WTC11 (cell line): Measurements from ENCODE around the gene KIRREL2. TPM values are rescaled to one million over a fixed set of nuclear protein-coding genes. Genes with fewer than 3 reads are reported as not detected.
A peak's percentile ranks its signal among the peaks of the same experiment; 100 is the strongest.

Experiments used
- ATAC-seq: fragments of 200-7000 bp; cut with Tn5 transposase; 2 replicates; pipeline ENCODE4 v1.10.0; 2021; ENCODE audit warnings: mild to moderate bottlenecking, moderate library complexity
- CTCF ChIA-PET: fragments of 300-600 bp; sonication (Branson Sonifier 250); formaldehyde crosslinking; loops from one replicate; lab custom pipeline; 2021; ENCODE audit warnings: antibody characterized with exemption; lab: Charles Lee
- POLR2A ChIA-PET: fragments of 350-600 bp; sonication (Branson Sonifier 250); formaldehyde crosslinking; loops from one replicate; lab custom pipeline; 2021; ENCODE audit warnings: antibody characterized with exemption; lab: Charles Lee
- DNase-seq: peaks from one replicate; pipeline ENCODE4 v3.0.0; 2021; ENCODE audit warnings: low spot score
- H3K27ac Mint-ChIP-seq: 2 replicates; pipeline ENCODE4 v1.8.0; 2021; ENCODE audit warnings: mixed read lengths
- H3K27me3 Mint-ChIP-seq: 2 replicates; pipeline ENCODE4 v1.8.0; 2021; ENCODE audit warnings: low read depth, mild to moderate bottlenecking, moderate library complexity, mixed read lengths
- H3K36me3 Mint-ChIP-seq: 2 replicates; pipeline ENCODE4 v1.8.0; 2021; ENCODE audit warnings: mixed read lengths
- H3K4me1 Mint-ChIP-seq: 2 replicates; pipeline ENCODE4 v1.8.0; 2022; ENCODE audit warnings: mixed read lengths
- H3K4me3 Mint-ChIP-seq: 2 replicates; pipeline ENCODE4 v1.8.0; 2021; ENCODE audit warnings: mild to moderate bottlenecking, moderate library complexity, mixed read lengths
- H3K9me3 Mint-ChIP-seq: 2 replicates; pipeline ENCODE4 v1.8.0; 2021; ENCODE audit warnings: mixed read lengths
- ATF6 ChIP-seq: sonication (generic); formaldehyde crosslinking; IDR thresholded peaks from 2 replicates; pipeline ENCODE4 v1.8.1; 2023; ENCODE audit warnings: mild to moderate bottlenecking, missing genetic modification reagents
- CTCF ChIP-seq: fragments of 200-600 bp; IDR thresholded peaks from 2 replicates; pipeline ENCODE4 v1.8.0; 2022; ENCODE audit warnings: antibody characterized with exemption
- E2F1 ChIP-seq: sonication (generic); formaldehyde crosslinking; IDR thresholded peaks from 2 replicates; pipeline ENCODE4 v1.8.0; 2022; ENCODE audit warnings: mild to moderate bottlenecking, missing genetic modification reagents
- FOXK1 ChIP-seq: sonication (generic); formaldehyde crosslinking; IDR thresholded peaks from 2 replicates; pipeline ENCODE4 v1.8.0; 2022; ENCODE audit warnings: mild to moderate bottlenecking, moderate library complexity, missing genetic modification reagents
- FOXP4 ChIP-seq: sonication (generic); formaldehyde crosslinking; IDR thresholded peaks from 2 replicates; pipeline ENCODE4 v1.8.0; 2022; ENCODE audit warnings: mild to moderate bottlenecking, missing genetic modification reagents
- GABPB1 ChIP-seq: sonication (generic); formaldehyde crosslinking; IDR thresholded peaks from 2 replicates; pipeline ENCODE4 v1.8.1; 2023; ENCODE audit warnings: mild to moderate bottlenecking, missing genetic modification reagents
- GRHL2 ChIP-seq: fragments of 250-450 bp; sonication (Bioruptor Pico); IDR thresholded peaks from 2 replicates; pipeline ENCODE4 v1.8.0; 2022; ENCODE audit warnings: mild to moderate bottlenecking, moderate library complexity; ENCODE audit not compliant: insufficient replicate concordance, severe bottlenecking
- JUN ChIP-seq: sonication (generic); formaldehyde crosslinking; IDR thresholded peaks from 2 replicates; pipeline ENCODE4 v1.8.0; 2023; ENCODE audit warnings: mild to moderate bottlenecking, missing genetic modification reagents
- MLX ChIP-seq: sonication (generic); formaldehyde crosslinking; IDR thresholded peaks from 2 replicates; pipeline ENCODE4 v1.8.1; 2023; ENCODE audit warnings: mild to moderate bottlenecking, missing genetic modification reagents, moderate library complexity
- MXD4 ChIP-seq: fragments of 250-450 bp; sonication (Bioruptor Pico); IDR thresholded peaks from 2 replicates; pipeline ENCODE4 v1.8.0; 2021; ENCODE audit warnings: mild to moderate bottlenecking, moderate library complexity, borderline replicate concordance
- PRDM15 ChIP-seq: sonication (generic); formaldehyde crosslinking; IDR thresholded peaks from 2 replicates; pipeline ENCODE4 v1.8.0; 2022; ENCODE audit warnings: missing genetic modification reagents
- SMAD4 ChIP-seq: sonication (generic); formaldehyde crosslinking; IDR thresholded peaks from 2 replicates; pipeline ENCODE4 v1.8.0; 2022; ENCODE audit warnings: mild to moderate bottlenecking, missing genetic modification reagents
- STAT6 ChIP-seq: sonication (generic); formaldehyde crosslinking; conservative IDR thresholded peaks from 2 replicates; pipeline ENCODE4 v1.8.1; 2023; ENCODE audit warnings: mild to moderate bottlenecking, low read depth, missing genetic modification reagents, moderate library complexity
- ZNF317 ChIP-seq: sonication (generic); formaldehyde crosslinking; IDR thresholded peaks from 2 replicates; pipeline ENCODE4 v1.8.1; 2023; ENCODE audit warnings: low read depth, mild to moderate bottlenecking, moderate library complexity, missing genetic modification reagents, borderline replicate concordance
- ZSCAN18 ChIP-seq: fragments of 250-450 bp; sonication (Bioruptor Pico); IDR thresholded peaks from 2 replicates; pipeline ENCODE4 v2.1.2; 2022; ENCODE audit warnings: mild to moderate bottlenecking, moderate library complexity
- total RNA-seq: library from RNA; stranded (reverse); gene quantifications from 3 replicates; pipeline ENCODE4 v1.2.3, GENCODE V29; 2021

The KIRREL2 gene
- total RNA-seq, 1 experiment from 2014 or later = 4.7 TPM

- TF ChIP-seq SMAD4 (no peak), E2F1 (CRISPR knock-in tag) (no peak), FOXK1 (CRISPR knock-in tag) (no peak), MXD4 (no peak), GRHL2 (CRISPR knock-in tag) (no peak), MLX (CRISPR knock-in tag) (no peak), ZSCAN18 (CRISPR knock-in tag) (no peak), FOXP4 (no peak), GABPB1 (CRISPR knock-in tag) (no peak), CTCF (no peak), PRDM15 (CRISPR knock-in tag) (no peak), ATF6 (no peak), STAT6 (CRISPR knock-in tag) (no peak), JUN (CRISPR knock-in tag) (no peak), ZNF317 (CRISPR knock-in tag) (no peak)
Measured at GRCh38 chr19:35858311-35858710, 1.6 kb downstream of the KIRREL2 start.

More at GRCh38 chr19:35858311-35858710, 1.6 kb downstream of the KIRREL2 start:
- H3K9me3 Mint-ChIP-seq = no peaks in the 10 kb centered on the region
- H3K4me1 Mint-ChIP-seq = peaks cover 28% of the 10 kb centered on the region
- no peak for DNase-seq
- no peak overlapping the region for H3K27ac Mint-ChIP-seq
- ChIA-PET POLR2A (no interaction called here), CTCF (interaction anchor here (0.7 kb wide), 1 partner anchor 12 kb away, joined by 5 read pairs; no protein-coding TSS in a partner anchor)
- ATAC-seq = no peak
- peaks cover 93% of the 10 kb centered on the region for H3K27me3 Mint-ChIP-seq
- peak overlapping the region; percentile 32 for H3K4me3 Mint-ChIP-seq
- no peaks in the 10 kb centered on the region for H3K36me3 Mint-ChIP-seq
